ENCODE measurements around the gene MYT1. TPM values are rescaled to one million over a fixed set of nuclear protein-coding genes. Genes with fewer than 3 reads are reported as not detected.

Gene MYT1
- total RNA-seq, 1 donor from 2014 or later: not detected

GRCh38 chr20:64236137-64237088 lies 72.2 kb downstream of the MYT1 start:
- TF ChIP-seq, protein P1, sequence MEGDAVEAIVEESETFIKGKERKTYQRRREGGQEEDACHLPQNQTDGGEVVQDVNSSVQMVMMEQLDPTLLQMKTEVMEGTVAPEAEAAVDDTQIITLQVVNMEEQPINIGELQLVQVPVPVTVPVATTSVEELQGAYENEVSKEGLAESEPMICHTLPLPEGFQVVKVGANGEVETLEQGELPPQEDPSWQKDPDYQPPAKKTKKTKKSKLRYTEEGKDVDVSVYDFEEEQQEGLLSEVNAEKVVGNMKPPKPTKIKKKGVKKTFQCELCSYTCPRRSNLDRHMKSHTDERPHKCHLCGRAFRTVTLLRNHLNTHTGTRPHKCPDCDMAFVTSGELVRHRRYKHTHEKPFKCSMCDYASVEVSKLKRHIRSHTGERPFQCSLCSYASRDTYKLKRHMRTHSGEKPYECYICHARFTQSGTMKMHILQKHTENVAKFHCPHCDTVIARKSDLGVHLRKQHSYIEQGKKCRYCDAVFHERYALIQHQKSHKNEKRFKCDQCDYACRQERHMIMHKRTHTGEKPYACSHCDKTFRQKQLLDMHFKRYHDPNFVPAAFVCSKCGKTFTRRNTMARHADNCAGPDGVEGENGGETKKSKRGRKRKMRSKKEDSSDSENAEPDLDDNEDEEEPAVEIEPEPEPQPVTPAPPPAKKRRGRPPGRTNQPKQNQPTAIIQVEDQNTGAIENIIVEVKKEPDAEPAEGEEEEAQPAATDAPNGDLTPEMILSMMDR (IDR thresholded peaks at IDR 0.05; ENCODE audit: insufficient read depth, low read length, severe bottlenecking): no peak
- FAIRE-seq: no peak
- H3K36me3 ChIP-seq (ENCODE audit: control insufficient read depth, insufficient read depth, low read length): no peaks in the 10 kb centered on the region

DNA sequence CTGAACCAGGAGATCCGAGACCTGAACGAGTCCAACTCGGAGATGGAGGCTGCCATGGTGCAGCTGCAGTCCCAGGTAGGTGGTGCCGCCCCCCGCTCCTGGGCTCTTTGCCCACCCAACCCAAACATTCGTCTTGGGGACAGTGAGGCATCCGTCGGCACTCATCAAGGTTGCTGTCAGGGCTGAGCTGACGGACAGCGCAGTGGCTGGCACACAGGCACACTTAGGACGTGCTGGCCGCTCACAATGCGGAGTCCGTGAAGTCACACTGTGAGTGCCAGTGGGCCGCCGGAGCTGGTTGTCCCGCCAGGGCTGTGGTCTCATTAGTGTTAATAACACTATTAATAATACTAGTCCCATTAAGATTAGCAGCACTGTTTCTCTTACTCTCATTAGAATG lies 73.1 kb downstream of the MYT1 start:
- Histone ChIP-seq H3K4me3 (ENCODE audit: low read depth, low read length) (no peak overlapping the region), H3K27me3 (ENCODE audit: control insufficient read depth, insufficient read depth, low read length) (no peaks in the 10 kb centered on the region), H3K36me3 (ENCODE audit: control insufficient read depth, insufficient read depth, low read length) (no peaks in the 10 kb centered on the region)
- TF ChIP-seq, protein P1 (IDR thresholded peaks at IDR 0.05; ENCODE audit: insufficient read depth, low read length, severe bottlenecking): no peak
- FAIRE-seq (no peak), DNase-seq (ENCODE audit: low read depth) (no peak)

More at GRCh38 chr20:64236137-64237088, 72.2 kb downstream of the MYT1 start:
- no peaks in the 10 kb centered on the region for H3K27me3 ChIP-seq (ENCODE audit: control insufficient read depth, insufficient read depth, low read length)
- no peak overlapping the region for H3K4me3 ChIP-seq (ENCODE audit: low read depth, low read length)
- DNase-seq (ENCODE audit: low read depth): no peak

DNA sequence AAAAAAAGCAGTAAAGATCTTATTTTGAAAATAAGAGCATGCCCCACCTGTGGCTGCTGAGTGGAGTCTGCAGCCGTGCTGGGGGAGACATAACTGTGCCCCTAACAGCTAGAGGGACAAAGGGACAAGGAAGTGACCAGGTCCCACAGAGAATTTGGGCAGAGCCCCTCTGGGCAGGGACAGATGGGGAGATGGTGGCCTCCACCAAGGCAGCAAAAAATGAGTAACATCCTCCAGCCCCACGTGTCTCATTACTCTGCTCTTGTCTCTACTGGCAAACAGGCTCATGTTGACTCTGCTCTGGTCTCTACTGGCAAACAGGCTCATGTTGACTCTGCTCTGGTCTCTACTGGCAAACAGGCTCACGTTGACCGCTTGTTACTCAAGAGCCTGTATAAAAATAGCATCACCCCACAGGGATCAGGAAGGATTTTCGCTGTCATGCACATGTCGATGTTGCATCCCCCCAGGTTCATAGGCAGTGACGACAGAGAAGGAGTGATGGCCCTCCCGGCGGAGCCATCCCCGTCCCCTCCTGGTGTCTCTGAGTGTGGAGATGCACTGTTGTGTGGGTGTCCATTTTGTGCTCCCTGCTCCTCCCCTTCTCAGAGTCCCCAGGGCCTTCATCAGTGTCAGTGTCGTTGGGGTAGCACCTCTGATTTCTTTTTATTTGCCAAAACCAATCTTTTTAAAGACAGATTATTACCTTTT lies 74.0 kb downstream of the MYT1 start:
- TF ChIP-seq, protein P1 (IDR thresholded peaks at IDR 0.05; ENCODE audit: insufficient read depth, low read length, severe bottlenecking): no peak
- Histone ChIP-seq H3K27me3 (ENCODE audit: control insufficient read depth, insufficient read depth, low read length) (no peaks in the 10 kb centered on the region), H3K4me3 (ENCODE audit: low read depth, low read length) (no peak overlapping the region), H3K36me3 (ENCODE audit: control insufficient read depth, insufficient read depth, low read length) (no peaks in the 10 kb centered on the region)
- DNase-seq (ENCODE audit: low read depth) (no peak), FAIRE-seq (peak; percentile 7)

DNA sequence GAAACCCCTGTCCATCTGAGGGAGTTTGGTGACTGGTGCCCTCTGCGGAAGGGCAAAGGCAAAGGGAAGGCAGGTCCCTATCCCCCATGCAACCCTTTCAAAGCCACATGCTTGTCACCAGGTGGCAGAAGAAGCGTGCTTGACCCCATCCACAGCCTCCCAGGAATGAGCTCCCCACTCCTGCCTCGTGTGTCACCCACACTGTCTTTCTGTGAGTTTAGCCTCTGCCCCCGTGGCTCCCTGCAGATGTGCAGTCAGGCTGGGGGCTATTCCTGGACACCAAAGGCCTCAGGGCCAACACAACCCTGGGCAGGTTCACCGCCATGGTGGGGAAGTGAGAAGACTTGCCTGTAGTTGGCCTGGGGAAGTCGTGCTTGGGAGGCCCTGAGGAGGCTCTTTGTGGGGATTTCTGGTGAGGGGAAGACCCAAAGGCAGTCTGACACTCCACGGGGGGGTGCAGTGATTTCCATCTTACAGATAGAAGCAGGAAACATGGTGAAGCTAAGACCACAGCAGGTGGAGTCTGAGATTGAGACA lies 74.7 kb downstream of the MYT1 start:
- no peak for FAIRE-seq
- no peaks in the 10 kb centered on the region for H3K27me3 ChIP-seq (ENCODE audit: control insufficient read depth, insufficient read depth, low read length)
- TF ChIP-seq, protein P1 (IDR thresholded peaks at IDR 0.05; ENCODE audit: insufficient read depth, low read length, severe bottlenecking): no peak
- DNase-seq (ENCODE audit: low read depth): no peak
- H3K36me3 ChIP-seq (ENCODE audit: control insufficient read depth, insufficient read depth, low read length): no peaks in the 10 kb centered on the region
- H3K4me3 ChIP-seq (ENCODE audit: low read depth, low read length): no peak overlapping the region

DNA sequence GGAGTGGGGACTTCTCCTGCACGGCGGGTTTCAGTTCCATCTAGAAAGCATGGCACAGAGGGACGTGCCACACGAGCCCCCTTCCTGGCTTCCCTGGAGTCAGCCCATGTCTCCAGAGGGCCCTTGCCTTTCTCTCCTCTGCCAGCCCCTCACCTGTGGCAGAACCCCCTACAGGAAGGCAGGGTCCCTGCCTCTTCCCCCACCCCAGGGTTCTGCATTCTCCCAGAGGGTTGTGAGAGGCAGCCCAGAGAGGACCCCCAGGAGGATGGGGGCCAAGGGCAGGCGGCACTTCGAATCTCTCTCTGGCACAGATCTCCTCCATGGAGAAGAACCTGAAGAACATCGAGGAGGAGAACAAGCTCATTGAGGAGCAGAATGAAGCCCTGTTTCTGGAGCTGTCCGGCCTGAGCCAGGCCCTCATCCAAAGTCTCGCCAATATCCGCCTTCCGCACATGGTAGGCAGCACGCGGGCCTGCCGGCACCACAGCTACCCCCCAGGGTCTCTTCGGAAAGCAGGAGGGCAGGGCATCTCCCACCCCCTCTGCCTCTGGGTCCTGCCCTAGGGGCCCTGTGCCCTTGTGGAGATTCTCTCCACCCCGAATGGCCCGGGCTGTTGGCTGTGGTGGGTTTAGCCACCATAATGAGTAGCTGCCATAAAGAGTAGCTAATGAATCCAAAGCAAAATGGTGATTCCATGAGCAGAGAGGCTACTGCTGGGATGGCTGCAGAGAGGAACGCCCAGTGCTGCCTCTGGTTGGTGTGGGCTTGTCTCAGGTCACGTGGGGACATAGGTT lies 75.4 kb downstream of the MYT1 start:
- Histone ChIP-seq H3K4me3 (ENCODE audit: low read depth, low read length) (no peak overlapping the region), H3K36me3 (ENCODE audit: control insufficient read depth, insufficient read depth, low read length) (no peaks in the 10 kb centered on the region), H3K27me3 (ENCODE audit: control insufficient read depth, insufficient read depth, low read length) (no peaks in the 10 kb centered on the region)
- TF ChIP-seq, protein P1 (IDR thresholded peaks at IDR 0.05; ENCODE audit: insufficient read depth, low read length, severe bottlenecking): no peak
- DNase-seq (ENCODE audit: low read depth): no peak
- no peak for FAIRE-seq
